ENCODE results near the gene PDCL2. TPM values are rescaled to one million over a fixed set of nuclear protein-coding genes. Genes with fewer than 3 reads are reported as not detected.

PDCL2 gene
- total and polyA plus RNA-seq, 9 of the 15 experiments (the other 6 are each of a cell fraction or from before 2014, with no cell fraction given): 0.62 to 2.5 (median 1.2) TPM

- TF ChIP-seq ZBTB33 (CRISPR knock-in tag; IDR thresholded peaks at IDR 0.05): no peak
- no peak for TF ChIP-seq ATF2 (CRISPR knock-in tag; IDR thresholded peaks at IDR 0.05)
- no peak for TF ChIP-seq SIN3B (IDR thresholded peaks at IDR 0.05; ENCODE audit: low read depth)
- TF ChIP-seq ATF7 (IDR thresholded peaks at IDR 0.05): peak; percentile 64; the same call in 1 of the 2 replicates
- TF ChIP-seq HMGXB4 (CRISPR knock-in tag; IDR thresholded peaks at IDR 0.05): 0 out of 2 replicates have a peak, but pooled peaks have one; percentile 79
- TF ChIP-seq ZNF830 (CRISPR knock-in tag; IDR thresholded peaks at IDR 0.05): no peak
- no peak for TF ChIP-seq OTX1 (CRISPR knock-in tag; IDR thresholded peaks at IDR 0.05)
- TF ChIP-seq HEY1 (CRISPR knock-in tag; IDR thresholded peaks at IDR 0.05; ENCODE audit: borderline replicate concordance): no peak
- TF ChIP-seq ETS1 (conservative IDR thresholded peaks at IDR 0.05; ENCODE audit: control insufficient read depth, low read depth, low read length): no peak
- no peak for TF ChIP-seq SMARCA5 (IDR thresholded peaks at IDR 0.05)
- no peak for TF ChIP-seq KLF6 (CRISPR knock-in tag; IDR thresholded peaks at IDR 0.05; ENCODE audit: borderline replicate concordance)
- TF ChIP-seq EHMT2 (IDR thresholded peaks at IDR 0.05): no peak
- TF ChIP-seq FUS (optimal IDR thresholded peaks at IDR 0.05; ENCODE audit: low read depth, low read length): peak; percentile 46
- TF ChIP-seq KLF16 (IDR thresholded peaks at IDR 0.05): no peak
- TF ChIP-seq CHAMP1 (IDR thresholded peaks at IDR 0.05): no peak
- TF ChIP-seq ZNF133 (CRISPR knock-in tag; IDR thresholded peaks at IDR 0.05): no peak
- TF ChIP-seq FOXJ3 (CRISPR knock-in tag; IDR thresholded peaks at IDR 0.05): no peak
- TF ChIP-seq BCL6 (CRISPR knock-in tag; IDR thresholded peaks at IDR 0.05): no peak
- TF ChIP-seq FIP1L1 (IDR thresholded peaks at IDR 0.05; ENCODE audit: low read depth, low read length, poor library complexity, severe bottlenecking): peak; percentile 95
- no peak for TF ChIP-seq ZNF146 (CRISPR knock-in tag; IDR thresholded peaks at IDR 0.05; ENCODE audit: unreplicated experiment)
- TF ChIP-seq RBM22 (IDR thresholded peaks at IDR 0.05; ENCODE audit: low read depth, low read length, poor library complexity, severe bottlenecking): no peak
Observed at GRCh38 chr4:55546756-55547465, 45.1 kb downstream of the PDCL2 start, which contains the start of gene CLOCK (continued).

All from K562 (cell line).